Breast epithelium (tissue), 3 donors: ENCODE results near the gene RD3L.
"Not testable (repeated sequence)": the region's sequence is repeated elsewhere in the genome, so short reads cannot be mapped to it uniquely, and the experiment has no call there.

Experiments
- POLR2A ChIP-seq: fragments of 450-650 bp; IDR thresholded peaks from one replicate; pipeline ENCODE4 v1.6.1; 2016; ENCODE audit warnings: antibody characterized with exemption, mild to moderate bottlenecking, moderate library complexity
- POLR2AphosphoS5 ChIP-seq, 3 donors: sonication (generic); formaldehyde crosslinking; IDR thresholded peaks; one replicate each; pipeline ENCODE4 v1.6.1; 2017; ENCODE audit warnings: antibody characterized with exemption in 3 of 3
- TF ChIP-seq, protein P1 (sequence below), 3 donors: fragments of 450-650 bp; IDR thresholded peaks; one replicate each; pipeline ENCODE4 v1.5.1; 2016 to 2017; ENCODE audit warnings: antibody characterized with exemption in 3 of 3, mild to moderate bottlenecking in 3 of 3, moderate library complexity in 3 of 3

DNA sequence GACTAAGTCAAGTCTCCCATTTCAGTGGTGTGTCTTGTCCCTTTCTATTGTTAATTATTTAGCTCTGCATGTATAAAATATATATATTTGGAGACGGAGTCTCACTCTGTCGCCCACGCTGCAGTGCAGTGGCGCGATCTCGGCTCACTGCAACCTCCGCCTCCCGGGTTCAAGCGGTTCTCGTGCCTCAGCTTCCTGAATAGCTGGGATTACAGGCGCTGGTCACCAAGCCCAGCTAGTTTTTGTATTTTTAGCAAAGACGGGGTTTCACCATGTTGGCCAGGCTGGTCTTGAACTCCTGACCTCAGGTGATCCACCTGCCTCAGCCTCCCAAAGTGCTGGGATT is 20.5 kb downstream of the RD3L start:
- TF ChIP-seq, protein P1, sequence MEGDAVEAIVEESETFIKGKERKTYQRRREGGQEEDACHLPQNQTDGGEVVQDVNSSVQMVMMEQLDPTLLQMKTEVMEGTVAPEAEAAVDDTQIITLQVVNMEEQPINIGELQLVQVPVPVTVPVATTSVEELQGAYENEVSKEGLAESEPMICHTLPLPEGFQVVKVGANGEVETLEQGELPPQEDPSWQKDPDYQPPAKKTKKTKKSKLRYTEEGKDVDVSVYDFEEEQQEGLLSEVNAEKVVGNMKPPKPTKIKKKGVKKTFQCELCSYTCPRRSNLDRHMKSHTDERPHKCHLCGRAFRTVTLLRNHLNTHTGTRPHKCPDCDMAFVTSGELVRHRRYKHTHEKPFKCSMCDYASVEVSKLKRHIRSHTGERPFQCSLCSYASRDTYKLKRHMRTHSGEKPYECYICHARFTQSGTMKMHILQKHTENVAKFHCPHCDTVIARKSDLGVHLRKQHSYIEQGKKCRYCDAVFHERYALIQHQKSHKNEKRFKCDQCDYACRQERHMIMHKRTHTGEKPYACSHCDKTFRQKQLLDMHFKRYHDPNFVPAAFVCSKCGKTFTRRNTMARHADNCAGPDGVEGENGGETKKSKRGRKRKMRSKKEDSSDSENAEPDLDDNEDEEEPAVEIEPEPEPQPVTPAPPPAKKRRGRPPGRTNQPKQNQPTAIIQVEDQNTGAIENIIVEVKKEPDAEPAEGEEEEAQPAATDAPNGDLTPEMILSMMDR (IDR thresholded peaks at IDR 0.05): not testable (repeated sequence)
- TF ChIP-seq POLR2AphosphoS5 (IDR thresholded peaks at IDR 0.05); POLR2A: not testable (repeated sequence)
